Anterior cingulate cortex (tissue), 58 donors: ENCODE data around the gene DYNC2H1.
"Not testable (repeated sequence)": the region's sequence is repeated elsewhere in the genome, so short reads cannot be mapped to it uniquely, and the experiment has no call there.

Source experiments
- DNase-seq, 58 donors: peaks; one replicate each; lab custom pipeline; 2025; lab: John Stamatoyannopoulos, UW

The DYNC2H1 gene

DNA sequence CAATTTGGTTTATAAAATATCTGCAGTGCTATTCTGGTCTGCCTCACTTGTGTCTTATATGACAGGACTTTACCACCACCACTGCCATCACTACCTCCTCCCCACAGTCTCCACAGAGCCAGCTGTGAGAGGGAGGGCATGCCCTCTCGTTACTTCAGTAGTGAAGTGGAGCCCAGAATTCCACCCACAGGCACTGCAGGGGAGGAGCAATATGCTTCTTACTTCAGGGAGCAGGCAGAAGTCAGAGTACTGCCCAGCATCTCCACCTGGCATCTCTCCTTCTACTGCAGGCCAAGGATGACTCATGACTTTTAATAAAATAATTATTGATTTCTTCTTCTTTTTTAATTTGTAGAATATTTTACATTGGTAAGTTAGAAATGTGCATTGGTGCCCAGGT, 255.5 kb downstream of the DYNC2H1 start:
- no peak for DNase-seq

- DNase-seq = no peak
Measured at GRCh38 chr11:103367650-103368049, 258.4 kb downstream of the DYNC2H1 start.

- DNase-seq = no peak
Measured at GRCh38 chr11:103368145-103368544, 258.9 kb downstream of the DYNC2H1 start.

DNA sequence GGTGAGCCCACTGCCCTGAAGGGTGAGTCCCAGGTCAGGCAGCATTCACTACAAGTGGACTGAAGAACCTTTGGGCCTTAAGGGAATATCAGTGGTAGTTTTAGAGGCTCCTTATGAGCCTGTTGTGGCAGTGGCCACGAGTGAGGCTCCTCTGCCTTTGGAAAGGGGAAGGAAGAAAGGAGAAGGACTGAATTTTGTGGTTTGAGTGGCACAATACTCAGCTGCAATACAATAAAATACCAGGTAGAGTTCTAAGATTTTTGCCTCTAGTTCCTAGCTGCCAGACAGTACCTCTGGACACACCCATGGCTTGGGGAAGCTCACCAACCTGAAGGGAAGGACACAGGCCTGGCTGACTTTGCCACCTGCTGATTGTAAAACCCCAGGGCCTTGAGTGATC, 260.9 kb downstream of the DYNC2H1 start:
- DNase-seq = no peak

DNA sequence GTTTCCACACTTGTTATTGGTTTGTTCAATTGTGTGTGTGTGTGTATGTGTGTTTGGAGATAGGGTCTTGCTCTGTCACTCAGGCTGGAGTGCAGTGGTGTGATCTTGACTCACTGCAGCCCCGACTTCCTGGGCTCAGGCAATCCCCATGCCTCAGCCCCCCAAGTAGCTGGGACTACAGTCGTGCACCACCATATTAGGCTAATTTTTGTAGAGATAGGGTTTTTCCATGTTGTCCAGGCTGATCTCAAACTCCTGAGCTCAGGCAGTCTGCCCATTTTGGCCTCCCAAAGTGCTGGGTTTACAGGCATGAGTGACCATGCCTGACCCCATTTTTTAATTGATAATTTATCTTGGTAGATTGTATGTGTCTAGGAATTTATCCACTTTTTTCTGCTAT, 263.7 kb downstream of the DYNC2H1 start:
- no peak for DNase-seq

- DNase-seq = not testable (repeated sequence)
Measured at GRCh38 chr11:103374227-103374626, 265.0 kb downstream of the DYNC2H1 start.

- DNase-seq = no peak
Measured at GRCh38 chr11:103378931-103379330, 269.7 kb downstream of the DYNC2H1 start.

GRCh38 chr11:103380031-103380430, 270.8 kb downstream of the DYNC2H1 start:
- DNase-seq = no peak

DNA sequence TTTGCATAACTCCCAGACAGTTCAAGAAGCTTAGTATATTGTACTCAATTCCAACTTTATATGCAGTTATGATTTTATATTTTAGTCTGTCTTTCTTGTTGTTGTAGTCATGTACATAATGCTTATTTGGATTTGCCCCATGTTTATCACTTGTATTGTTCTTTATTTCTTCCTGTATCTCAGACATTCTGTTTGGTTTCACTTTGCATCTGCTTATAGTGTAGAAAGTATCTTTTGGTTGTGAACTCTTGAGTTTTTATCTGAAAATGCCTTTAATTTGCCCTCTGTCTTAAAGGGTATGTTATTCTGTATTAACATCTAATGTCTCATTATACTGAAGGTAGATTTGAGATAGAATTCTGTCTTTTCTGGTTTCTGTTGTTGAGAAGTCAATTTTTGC, 275.4 kb downstream of the DYNC2H1 start:
- no peak for DNase-seq

DNA sequence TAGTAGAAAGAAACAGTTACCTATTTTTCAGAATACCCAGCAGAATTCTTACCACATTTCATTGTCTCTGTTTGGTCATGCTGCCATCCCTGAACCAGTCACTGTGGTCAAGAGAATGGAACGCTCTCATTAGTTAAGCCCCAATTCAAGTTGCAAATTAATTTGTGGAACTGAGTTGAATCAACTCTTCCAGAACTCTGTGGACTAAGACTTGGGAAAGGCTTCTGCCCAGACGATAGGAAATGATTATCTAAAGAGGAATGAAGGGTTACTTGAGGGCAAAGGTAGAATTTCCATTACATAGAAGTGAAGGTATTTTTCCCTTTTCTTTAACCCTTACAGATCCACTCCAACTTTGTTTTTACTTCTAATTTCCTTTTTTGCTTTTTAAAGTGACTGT, 286.4 kb downstream of the DYNC2H1 start:
- no peak for DNase-seq

DNA sequence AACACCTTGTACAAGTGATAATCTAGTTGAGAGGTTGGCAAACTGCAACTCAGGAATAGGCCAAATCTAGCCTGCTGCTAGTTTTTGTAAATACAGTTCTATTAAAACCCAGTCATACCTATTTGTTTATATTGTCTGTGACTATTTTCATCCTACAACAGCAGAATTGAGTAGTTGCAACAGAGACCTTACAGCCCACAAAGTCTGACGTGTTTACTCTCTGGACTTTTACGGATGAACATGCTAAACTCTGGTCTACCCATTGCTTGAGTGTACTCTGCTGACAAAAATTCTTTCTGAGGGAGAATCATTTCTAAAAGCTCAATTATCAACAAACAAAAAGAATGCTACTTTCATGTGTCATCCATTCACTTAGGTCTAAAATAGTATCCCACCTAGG, 287.0 kb downstream of the DYNC2H1 start:
- no peak for DNase-seq

DNA sequence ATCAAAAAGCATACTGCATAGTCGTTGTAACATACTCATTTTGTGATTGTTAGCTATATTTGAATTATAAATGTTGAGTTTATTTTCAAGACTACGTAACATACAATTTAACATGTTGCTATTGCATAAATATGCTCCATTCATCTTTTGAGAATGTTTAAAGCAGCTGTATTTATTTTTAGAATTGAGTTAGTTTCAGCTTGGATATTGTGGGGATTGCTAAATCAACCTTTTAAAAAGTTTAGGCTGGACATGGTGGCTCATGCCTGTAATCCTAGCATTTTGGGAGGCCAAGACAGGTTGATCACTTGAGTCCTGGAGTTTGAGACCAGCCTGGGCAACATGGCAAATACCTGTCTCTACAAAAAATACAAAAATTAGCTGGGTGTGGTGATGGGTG, 288.1 kb downstream of the DYNC2H1 start:
- DNase-seq = no peak

DNA sequence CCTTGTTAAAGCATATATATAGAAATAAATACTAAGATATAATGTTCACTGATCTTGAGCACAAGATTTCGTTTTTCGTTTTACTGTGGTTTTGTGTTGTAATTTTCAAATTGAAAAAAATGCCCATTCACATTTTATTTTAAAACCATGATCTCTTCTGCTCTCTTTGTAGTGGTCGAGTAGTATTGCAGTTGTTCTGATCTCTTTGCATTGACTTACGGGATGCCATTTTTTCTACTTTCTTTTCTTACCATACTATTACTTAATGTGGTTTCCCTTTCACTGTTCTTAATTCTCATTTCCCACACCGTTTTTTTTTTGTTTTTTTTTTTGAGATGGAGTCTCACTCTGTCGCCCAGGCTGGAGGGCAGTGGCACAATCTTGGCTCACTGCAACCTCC, 289.6 kb downstream of the DYNC2H1 start:
- DNase-seq = no peak

DNA sequence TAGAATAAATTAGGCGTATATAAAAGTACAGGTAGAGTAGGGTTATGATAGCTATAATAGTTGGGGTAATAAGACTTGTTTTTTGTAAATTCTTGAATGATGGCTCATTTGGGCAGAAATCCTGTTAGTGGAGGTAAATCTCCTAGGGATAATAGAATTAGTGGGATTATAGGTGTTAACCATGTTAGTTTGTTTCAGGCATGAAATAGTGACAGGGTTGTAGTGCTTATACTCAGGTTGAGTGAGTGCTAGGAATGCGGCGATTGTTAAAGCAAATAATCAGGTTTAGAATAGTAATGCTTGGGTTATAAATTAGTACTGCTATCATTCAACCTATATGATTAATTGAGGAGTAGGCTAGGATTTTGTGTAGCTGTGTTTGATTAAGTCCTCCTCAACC, 297.1 kb downstream of the DYNC2H1 start:
- DNase-seq = no peak

DNA sequence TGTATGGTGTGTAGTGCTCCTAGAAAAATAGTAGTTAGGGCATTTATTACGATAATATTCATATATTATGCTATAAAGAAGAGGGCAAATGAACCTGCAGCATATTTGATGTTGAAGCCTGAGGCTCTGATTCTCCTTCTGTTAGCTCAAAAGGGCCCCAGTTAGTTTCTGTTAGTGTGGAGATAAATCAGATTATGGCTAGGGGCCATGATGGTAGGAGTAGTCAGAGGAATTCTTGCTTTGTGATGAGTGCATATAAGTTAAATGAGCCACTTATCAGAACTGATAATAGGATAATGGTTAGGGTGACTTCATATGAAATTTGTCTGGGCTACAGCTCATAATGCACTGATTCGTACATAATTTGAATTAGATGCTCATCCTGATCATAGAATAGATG, 298.4 kb downstream of the DYNC2H1 start:
- no peak for DNase-seq

- DNase-seq = no peak
Measured at GRCh38 chr11:103413266-103413888, 304.2 kb downstream of the DYNC2H1 start.

DNA sequence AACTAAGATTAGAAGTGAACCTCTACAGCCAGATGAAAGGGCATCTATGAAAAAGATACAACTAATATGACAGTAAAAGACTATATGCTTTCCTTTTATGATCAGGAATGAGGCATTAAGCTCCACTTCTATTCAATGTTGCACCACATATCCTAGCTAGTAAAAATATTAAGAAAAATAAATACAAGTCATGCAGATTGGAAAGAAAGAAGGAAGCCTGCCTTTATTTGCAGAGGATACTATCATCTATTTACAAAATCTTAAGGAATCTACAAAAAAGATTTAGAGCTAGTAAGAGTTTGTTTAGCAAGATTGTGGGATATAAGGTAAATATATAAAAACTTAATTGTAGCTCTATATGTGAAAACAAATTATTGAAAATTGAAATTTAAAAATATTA, 308.8 kb downstream of the DYNC2H1 start:
- no peak for DNase-seq

GRCh38 chr11:103420593-103420992, 311.4 kb downstream of the DYNC2H1 start:
- DNase-seq = no peak

- no peak for DNase-seq
Measured at GRCh38 chr11:103433386-103434072, 324.3 kb downstream of the DYNC2H1 start.

DNA sequence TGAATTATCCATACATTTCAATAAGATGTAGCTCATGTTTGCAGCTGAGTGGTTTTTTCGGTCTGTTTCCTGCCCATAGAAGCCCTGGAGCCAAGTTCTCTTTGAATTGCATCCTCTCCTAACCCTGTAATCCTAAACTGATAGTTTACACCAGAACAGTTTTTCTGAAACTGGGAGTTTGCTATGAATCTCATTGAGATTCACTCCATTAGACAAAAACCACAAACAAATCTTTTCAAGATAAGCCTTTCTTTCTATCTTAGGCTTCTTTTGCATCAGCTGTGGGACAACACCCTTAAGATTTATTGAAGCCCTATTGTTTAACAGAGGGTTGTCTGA, 324.8 kb downstream of the DYNC2H1 start:
- DNase-seq = no peak

DNA sequence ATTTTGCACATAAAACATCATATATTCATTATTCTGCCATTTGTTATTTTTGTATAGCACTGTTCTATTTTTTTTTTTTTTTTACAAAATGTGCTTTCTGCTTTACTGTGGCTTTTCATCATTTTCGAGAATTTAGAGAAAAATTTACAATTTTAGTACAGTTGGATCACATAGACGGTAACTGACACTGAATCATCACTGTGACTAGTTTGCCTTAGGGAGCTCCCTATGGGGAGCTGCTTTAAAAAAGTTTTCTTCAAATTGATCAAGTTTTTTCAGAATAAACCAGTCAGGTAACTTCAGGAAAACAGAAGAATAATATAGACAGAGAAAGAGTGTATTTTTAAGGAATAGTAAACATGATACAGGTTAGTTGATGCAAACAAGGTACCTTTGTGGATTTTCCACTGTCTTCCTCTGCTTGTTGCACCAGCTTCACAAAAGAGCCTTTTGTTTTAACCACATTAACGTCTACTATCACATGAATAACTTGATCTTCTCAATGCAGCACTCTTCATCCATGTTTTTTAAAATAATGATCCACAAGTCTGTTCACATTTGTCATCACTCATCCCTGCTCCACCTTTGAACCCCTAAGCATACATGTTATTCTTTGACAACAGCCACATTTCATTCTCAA, 327.0 kb downstream of the DYNC2H1 start:
- no peak for DNase-seq

- no peak for DNase-seq
Measured at GRCh38 chr11:103441021-103441420, 331.8 kb downstream of the DYNC2H1 start.
